Stimulated activated CD8-positive, alpha-beta memory T cell treated with anti-CD3 and anti-CD28 coated beads, Interleukin-15, amount 100 ng/mL, for 1 hour (primary cell): ENCODE data around the gene CHGA.

Experiments used
- DNase-seq: peaks from one replicate; pipeline ENCODE4 v3.0.0-alpha.2; 2020; ENCODE audit warnings: low read depth

The CHGA gene

DNA sequence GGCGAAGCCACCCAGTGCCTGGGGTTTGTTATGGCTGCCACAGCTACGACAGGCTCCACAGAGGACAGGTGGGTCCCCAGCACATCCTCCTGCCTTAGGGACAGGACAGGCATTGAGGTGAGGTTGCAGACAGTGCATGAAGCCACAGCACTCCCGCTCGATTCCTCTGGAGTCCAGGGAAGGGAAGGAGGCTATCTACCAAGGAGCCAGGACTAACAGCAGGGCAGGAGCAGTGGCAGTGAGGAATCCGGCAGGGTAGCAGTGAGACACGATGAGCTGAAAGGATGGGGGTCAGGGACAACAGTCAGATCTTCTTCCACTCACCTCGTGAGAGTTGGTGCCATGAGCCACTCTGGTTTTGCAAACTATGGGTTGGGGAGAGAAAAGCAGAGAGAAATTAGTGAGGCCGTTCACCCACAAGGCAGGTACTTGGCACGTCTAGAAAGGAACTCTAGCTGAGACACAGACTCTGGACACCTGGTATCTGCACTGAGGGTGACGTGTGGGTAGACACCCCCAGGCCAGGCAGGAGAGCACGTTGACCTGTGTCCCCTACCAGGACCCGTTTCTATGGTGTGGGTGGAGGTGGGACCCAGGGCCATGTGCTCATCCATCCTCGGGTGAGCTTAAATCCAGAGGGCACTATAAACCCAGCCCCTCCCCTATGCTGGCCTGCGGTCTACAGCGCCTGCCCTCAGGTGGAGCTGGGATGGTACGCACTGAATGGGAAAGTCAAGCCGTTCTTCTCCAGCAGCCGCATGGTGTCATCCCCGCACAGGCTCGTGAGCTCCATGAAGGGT lies 39.3 kb downstream of the CHGA start:
- no peak for DNase-seq

DNA sequence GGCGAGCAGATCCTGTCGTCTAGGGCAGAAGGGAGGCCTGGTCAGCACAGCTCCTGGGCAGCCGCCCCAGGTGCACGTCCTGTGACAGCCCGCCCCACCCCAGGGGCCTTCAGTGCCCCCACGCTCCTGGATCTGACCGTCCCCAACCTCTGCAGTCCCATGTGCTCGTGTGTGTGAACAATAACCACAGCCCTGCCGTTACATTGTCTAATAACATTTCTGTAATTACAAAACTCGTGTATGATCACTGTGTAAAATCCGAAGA lies 39.8 kb downstream of the CHGA start:
- no peak for DNase-seq

DNA sequence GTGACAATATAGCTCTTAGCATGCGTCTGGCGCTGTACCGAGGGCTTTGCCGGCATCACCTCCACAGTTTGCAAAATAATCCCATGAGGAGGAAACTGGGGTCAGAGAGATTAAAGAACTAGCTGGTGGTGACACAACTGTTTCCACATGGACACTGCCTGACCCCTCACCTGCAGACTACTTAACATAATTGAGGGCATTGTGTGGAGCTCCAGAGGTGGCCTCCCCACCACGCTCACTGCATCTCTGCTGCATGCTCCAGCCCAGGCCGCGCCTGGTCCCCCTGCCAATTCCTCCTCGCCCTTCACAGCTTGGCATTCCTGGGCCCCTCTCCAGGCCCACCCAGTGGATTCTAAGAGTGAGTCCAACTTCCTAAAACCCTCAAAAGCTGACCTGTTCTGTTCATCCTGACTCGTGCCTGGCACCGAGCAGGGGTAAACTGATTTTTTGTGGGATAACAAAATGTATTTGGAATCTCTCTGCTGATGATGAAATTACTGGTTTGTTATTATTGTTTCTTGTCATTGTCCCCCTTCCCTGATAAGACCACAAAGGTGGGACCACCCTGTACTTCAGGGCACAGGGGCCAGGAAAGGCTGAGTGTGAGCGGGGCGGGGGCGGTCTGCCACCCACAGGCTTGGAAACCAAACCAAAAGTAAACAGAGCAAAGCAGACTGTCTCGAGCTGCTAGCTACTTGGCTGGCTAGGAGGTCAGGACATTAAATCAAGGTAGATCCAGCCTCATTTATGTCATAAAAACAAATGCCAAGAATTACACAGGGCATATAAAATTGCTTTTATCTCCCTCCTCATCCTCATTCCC lies 40.6 kb downstream of the CHGA start:
- DNase-seq: no peak

DNA sequence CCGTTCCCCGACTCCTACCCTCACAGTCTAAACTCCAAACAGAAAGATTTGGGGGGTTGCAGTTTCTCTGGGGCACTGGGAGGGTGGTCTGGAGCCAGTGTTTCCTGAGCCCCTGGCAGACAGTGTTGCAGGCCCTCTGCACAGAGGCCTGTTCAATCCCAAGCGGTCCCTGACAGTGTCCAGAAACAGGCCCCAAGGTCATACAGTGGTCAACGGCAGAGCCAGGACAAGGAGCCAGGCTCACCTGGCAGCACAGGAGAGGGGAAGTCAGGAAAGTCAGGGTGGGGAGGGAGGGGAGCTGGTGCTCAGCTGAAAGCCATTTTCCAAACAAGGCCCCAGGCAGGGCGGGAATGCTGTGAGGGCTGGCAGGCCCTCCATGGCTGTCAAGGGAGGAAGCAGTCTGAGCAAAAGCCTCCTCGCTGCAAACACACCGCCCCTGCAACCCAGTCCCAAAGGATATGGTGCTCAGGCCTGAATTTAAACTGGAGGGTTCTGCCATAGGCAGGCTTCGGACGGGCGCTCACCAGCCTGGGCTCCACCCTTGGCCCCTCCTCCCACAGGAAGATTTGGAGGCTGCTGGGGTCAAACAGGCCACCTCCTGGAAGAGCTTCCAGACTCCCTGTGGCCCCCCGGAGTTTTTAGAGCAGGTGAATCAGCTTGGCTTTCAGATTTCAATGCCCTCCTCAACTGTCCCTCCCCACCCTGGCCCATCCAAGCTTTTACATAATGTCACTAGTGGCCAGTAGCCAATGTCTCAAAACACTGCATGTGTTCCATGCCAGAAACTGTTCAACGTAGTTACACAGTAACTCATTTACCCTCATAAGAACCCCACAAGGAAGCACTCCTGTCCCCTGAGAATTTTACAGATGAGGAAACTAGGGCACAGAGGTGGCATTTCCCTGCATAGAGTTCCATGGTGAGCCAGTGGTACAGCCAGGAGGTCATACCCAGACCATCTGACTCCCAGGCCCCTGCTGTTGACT lies 41.5 kb downstream of the CHGA start:
- no peak for DNase-seq

DNA sequence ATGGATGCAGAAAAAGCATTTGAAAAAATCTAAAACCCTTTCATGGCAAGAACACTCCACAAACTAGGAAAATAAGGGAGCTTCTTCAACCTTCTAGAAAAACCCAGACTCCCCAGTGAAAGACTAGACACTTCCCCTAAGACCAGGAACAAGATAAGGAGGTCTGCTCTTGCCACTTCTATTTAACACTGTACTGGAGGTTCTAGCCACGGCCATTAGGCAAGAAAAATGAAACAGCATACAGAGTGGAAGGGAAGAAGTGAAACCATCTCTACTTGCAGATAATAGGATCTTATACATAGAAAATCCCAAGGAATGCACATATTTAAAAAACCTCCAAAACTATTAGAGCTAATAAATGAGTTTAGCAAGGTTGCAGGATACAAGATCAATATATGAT lies 42.3 kb downstream of the CHGA start:
- DNase-seq: no peak

DNA sequence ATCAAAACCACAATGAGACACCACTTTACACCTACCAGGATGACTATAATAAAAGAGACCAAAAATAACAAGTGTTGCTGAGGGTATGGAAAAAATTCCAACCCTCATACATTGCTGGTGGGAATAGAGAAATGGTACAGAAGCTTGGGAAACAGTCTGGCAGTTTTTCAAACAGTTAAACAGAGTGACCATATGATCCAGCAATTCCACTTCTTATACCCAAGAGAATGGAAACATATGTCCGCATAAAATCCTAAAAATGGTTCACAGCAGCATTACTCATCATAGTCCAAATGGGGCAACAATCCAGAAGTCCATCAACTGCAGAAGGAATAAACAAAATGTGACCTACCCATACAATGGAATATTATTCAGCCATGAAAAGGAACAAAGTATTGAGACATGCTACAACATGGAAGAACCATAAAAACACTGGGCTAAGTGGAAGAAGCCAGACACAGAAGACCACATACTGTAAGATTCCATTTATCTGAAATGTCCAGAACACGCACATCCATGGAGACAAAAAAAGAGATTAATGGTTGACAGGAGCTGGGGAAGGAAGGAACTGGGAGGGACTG lies 44.5 kb downstream of the CHGA start:
- DNase-seq: no peak

DNA sequence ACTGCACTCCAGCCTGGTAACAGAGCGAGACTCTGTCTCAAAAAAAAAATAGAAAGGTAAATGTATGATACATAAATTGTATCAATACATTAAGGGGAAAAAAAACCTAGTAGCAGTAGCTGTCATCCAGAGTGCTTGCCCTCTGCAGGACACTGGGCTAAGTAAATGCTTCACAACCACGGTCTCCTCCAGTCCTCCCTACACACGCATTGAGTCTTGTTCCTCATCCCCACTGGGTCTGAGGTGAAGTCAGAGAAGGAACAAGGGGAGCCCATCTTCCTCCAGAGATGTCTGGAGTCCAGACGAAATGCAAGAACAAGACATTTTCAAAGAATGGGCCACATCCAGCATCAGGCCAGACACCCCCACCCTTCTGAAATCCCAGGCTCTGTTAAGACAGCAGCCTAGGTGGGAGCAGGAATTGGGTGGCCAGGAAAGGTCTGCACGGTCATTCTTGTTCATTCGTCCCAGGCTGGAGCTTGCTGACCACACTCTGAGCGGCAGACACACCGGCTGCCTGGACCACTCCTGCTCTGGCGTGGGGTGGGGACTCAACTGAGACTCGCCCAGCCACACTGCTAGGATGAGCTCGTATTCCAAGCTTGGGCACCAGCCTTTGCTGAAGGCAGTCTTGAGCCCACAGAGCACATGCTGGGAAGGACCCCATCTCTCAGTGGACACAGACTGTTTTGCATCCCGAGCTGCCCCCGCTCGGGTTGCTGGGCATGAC lies 45.5 kb downstream of the CHGA start:
- DNase-seq: no peak

DNA sequence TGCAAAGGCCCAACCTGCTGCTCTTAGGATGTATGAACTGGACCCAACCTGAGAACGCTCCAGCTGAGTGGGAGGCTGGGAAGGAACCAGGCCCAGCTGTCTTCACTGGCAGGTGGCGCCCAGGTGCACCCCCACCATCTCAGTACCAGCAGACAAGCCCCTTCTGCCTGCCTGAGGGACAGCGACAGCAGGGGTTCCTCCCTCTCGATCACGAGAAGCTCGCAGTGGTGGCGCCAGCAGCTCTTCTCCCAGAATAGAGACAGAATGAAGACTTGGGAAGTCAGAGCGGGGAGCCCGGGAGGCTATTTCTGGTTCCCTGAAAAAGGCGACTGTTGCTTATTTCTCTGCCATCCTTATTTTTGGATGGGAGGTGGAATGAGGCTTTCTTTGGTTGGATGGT lies 46.5 kb downstream of the CHGA start:
- no peak for DNase-seq

DNA sequence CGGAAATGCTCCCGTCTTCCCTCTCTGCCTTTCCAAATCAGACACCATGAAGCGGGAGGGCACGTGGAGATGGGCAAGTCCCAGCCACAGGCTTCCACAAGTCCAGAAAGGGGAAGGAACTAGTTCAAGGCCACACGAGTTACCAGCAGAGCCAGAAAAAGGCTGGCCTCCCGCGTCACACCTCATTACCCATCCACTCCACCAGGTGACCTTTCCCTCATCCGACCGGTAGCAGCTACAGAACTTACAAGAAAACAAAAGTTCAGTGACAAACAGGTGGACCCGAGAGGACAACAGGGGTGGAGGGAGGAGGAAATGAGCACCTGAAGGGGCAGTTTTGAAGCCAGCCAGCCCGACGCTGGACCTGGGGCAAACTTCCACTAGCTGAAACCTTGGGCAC lies 46.9 kb downstream of the CHGA start:
- no peak for DNase-seq

DNA sequence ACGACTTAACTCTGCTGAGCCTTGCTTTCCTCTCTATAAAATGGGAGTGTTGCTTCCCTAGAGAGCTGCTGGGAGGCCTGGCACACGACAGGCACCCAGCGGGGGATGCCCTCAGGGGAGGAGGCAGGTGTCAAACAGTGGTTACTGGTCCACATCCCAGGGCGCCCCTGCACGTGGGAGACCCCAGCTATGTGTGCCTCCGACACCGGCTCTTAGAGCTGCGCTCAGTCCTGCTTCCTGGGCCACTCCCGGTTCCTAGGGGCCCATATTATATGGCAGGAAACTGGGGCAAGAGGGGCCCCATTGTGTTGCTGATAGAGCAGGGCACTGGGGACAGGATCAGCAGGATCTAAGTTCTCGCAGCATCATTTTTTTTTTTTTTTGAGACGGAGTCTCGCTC lies 47.3 kb downstream of the CHGA start:
- DNase-seq: no peak

DNA sequence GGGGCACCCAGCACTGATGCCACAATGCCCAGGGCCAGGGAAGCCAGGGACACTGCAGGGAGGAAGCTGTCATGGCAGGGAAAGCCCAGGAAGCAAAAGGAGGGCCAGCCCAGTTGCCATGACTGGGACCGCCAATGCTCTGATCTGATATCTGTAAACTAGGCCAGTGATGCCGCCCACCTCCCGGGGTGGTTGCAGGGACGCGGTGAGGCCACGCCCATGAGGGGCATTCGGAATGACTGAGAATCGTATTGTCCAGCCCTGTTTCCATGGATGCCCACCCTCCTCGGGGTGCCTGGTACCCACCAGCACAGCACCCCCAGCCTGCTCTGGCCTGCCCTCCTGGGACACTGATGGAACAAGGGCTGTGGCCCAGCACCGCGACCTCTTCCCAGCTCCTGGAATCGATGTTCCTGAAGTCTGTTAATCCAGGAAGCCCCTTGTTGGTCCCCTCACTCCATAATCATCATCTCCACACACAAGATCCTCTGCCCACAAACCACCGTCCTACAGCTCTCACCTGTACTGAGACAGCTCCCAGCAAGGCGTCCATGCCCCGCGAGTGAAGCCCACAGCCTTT lies 48.7 kb downstream of the CHGA start:
- no peak for DNase-seq

DNA sequence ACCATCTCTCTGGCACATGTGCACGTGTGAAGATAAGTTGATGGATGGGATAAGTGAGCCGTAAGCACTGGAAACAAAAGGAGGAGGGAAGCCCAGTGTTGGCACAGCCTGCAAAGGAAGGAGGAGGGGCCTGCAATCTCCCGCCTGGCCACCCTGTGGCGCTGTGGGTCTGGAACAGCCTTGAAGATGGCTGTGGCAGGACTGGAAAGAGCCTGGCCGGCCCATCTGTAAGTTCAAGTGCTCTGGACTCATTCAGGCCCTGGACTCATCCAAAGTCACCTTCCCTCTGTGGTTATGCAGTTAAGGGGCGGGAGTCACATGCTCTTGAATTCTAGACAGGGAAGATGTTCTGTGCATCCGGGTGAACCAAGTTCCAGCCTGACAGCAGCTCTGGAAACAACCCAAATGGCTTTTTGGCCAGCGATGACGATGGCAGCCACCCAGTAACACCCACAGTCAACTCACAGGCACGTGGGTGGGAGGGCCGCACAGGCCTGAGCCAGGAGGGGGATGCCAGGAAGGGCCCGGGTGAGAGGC lies 50.4 kb downstream of the CHGA start:
- no peak for DNase-seq

DNA sequence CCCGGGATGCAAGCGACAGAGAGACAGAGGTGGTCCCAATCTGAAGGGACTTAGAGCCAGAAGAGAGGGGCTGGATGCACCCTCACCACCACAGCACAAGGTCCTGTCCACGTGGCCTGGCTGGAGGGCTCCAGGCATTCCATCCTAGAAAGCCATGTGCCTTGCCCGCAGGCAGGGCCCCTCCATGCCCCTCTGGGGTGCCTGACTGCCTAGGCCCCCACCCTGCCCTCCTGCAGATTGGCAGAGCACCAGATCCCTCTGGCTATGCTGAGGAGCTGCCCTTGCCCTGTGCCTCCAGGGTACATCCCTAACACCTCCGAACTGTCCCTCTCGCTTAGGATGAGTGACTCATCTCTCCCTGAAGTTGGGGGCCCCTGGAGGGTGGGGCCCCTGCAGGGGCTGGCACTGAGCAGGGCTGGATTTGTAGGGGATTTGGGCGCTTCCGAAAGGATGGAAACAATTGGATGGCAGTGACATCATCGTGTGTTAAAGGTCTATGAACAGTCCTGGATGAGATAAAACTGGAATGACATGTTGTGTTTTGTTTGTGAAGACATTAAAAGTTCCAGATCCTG lies 50.9 kb downstream of the CHGA start:
- DNase-seq: no peak

DNA sequence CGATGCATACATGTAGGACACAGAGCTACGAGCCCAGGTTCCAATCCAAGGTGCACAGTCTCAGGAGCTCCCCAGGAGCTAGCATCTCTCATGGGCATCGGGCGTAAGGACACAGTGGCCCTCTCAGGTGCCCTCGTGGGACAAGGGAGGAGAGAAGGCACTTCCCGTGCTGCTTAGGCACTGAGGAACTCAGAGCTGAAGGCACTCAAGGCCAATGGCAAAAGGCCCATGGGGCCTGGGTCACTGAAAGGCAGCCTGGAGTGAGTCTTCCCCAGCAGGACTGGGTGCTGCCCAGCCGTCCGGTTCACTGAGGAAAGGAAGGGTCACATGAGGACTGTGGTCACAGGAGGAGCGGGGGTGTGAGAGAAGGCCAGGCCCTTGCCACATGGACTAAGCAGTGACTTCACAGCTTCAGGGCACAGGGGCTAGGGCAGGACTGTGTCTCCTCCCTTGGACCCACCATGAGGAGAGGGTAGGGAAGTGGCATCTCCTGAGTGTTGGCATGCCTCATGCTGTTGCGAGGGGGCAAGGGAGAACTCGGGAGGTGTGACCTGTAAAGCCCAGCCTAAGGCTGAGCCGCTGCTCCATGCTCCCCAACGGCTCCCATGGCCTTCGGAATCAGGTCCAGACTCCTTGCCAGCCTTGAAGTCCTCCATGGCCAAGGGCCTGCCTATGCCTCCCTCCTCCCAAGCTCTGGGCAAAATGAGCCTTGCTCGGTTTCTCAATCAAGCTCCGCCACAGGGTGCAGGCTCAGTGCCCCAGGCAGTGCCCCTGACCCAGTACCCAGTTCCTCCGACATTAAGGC lies 51.8 kb downstream of the CHGA start:
- DNase-seq: no peak

DNA sequence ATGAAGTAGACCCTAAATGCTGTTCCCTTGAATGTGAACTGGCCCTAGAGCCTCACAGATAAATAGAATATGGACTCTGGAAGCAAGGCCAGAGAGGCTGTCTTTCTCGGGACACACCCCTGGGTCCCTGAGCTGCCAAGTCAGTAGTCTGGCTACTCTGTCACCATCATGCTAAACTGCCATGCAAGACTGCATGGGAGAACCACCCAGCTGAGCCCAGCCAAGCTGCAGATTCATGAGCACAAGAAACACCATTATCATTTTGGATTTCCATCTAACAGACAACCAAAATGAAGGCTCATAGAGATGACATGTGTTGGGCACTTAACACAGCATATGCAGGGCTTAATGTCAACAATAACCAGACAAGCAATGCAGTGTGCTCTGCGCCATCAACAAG lies 53.3 kb downstream of the CHGA start:
- DNase-seq: no peak

DNA sequence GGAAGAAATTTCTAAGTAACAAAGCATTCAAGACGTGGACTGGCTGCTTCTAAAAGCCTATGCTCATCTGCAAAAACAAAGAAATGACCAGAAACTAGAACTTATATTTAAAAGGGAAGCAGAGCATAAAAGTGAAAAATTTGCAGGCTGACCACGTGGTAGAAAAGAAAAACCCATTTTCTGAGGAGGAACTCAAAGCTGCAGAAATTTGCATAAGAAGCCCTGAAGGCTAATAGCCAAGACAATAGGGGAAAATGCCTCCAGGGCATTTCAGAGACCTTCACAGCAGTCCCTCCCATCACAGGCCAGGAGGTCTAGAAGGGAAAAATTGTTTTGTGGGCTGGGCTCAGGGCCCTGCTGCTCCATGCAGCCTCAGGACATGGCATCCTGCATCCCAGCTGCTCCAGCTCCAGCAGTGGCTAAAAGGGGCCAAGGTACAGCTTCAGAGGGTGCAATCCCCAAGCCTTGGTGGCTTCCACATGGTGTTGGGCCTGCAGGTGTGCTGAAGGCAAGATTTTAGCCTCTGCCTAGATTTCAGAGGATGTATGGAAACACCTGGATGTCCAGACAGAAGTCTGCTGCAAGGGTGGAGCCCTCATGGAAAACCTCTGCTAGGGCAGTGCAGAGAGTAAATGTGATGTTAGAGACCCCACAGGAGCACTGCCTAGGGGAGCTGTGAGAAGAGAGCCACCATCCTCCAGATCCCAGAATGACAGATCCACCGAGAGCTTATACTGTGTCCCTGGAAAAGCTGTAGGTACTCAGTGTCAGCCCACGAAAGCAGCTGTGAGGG lies 55.5 kb downstream of the CHGA start:
- DNase-seq: no peak

DNA sequence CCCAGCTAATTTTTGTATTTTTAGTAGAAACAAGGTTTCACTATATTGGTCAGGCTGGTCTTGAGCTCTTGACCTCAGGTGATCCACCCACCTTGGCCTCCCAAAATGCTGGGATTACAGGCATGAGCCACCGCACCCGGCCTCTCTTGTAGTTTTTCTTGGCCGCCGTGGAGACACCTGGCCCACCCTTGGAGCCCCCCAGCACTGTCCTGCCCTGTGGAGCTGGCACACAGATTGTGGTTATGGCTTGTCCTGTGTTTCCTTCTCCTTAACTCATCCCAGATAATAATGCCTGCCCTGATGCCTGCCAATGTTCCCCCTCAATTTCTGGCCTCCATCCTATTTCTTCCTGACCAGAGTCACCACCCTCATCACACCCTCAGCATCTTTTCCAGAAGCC lies 57.9 kb downstream of the CHGA start:
- DNase-seq: no peak

DNA sequence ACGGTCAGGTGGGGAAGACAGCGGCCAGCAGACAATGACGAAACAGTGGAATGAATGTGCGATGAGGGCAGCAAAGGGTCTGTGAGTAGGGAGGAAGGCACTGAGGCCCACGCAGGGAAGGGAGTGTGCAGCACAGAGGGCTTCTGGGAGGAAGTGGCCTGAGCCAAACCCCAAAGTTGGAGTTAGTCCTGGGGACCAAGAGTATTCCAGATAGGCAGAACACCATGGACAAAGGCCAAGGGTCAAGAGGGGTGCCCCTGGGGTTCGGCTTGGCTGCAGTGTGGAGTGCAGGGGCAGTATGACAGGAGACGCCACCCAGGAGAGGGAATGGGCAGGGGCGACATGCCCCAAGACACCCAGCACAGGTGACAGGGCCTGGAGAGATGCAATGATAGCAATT lies 58.8 kb downstream of the CHGA start:
- no peak for DNase-seq

DNA sequence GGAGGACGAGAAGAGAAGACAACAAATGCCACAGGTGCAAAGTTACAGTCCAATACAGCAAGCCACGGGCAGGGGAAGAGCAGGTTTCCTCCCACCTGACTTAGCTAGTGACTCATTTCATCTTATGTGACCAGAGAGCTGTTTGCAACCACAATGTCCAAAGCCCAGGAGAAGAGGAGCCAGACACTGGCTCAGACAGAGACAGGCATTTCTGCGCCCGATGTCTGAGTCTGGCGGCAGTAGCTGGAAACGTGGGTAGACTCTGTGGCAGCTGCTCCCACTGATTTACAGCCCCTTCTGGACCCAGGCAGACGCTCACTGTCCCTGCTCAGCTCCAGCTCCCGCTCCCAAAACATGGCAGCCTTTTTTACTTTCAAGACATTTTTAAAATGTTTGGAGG lies 60.0 kb downstream of the CHGA start:
- no peak for DNase-seq
